Fibroblast of mammary gland (primary cell): ENCODE data around the gene TMEM86A.
"Not testable (repeated sequence)": the region's sequence is repeated elsewhere in the genome, so short reads cannot be mapped to it uniquely, and the experiment has no call there.

Experiments used
- DNase-seq: peaks from one replicate; pipeline ENCODE4 v3.0.0-alpha.2; 2010; ENCODE audit warnings: low read depth
- H3K4me3 ChIP-seq: 2 replicates; pipeline ENCODE4 v1.5.1; 2011; ENCODE audit warnings: low read depth, mild to moderate bottlenecking, low read length, moderate library complexity; ENCODE audit not compliant: control insufficient read depth
- TF ChIP-seq, protein P1 (sequence below): conservative IDR thresholded peaks from 2 replicates; pipeline ENCODE4 v1.5.1; 2011; ENCODE audit warnings: low read depth, low read length, inconsistent platforms; ENCODE audit not compliant: control insufficient read depth, insufficient read depth

TMEM86A gene

DNA sequence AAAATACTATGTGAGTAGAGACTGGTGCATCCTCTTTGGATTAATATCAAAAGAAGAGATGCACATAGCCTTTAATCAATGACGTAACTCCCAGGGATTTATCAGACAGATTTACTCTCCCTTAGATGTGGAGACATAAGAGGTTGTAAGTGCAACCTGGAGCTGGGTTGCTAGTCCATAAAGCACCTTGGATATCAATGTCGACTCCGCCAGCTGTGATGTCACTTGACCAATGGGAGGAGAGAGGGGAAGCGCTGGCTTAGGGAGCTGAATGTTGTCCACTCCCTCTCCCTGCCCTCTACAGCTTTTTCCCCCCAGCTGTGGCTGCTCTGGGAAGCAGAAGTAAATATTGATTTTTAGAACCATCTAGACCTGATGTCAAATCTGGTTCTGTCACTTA, 28.9 kb upstream of the TMEM86A start:
- no peak overlapping the region for H3K4me3 ChIP-seq
- DNase-seq = no peak
- TF ChIP-seq, protein P1, sequence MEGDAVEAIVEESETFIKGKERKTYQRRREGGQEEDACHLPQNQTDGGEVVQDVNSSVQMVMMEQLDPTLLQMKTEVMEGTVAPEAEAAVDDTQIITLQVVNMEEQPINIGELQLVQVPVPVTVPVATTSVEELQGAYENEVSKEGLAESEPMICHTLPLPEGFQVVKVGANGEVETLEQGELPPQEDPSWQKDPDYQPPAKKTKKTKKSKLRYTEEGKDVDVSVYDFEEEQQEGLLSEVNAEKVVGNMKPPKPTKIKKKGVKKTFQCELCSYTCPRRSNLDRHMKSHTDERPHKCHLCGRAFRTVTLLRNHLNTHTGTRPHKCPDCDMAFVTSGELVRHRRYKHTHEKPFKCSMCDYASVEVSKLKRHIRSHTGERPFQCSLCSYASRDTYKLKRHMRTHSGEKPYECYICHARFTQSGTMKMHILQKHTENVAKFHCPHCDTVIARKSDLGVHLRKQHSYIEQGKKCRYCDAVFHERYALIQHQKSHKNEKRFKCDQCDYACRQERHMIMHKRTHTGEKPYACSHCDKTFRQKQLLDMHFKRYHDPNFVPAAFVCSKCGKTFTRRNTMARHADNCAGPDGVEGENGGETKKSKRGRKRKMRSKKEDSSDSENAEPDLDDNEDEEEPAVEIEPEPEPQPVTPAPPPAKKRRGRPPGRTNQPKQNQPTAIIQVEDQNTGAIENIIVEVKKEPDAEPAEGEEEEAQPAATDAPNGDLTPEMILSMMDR = no peak

DNA sequence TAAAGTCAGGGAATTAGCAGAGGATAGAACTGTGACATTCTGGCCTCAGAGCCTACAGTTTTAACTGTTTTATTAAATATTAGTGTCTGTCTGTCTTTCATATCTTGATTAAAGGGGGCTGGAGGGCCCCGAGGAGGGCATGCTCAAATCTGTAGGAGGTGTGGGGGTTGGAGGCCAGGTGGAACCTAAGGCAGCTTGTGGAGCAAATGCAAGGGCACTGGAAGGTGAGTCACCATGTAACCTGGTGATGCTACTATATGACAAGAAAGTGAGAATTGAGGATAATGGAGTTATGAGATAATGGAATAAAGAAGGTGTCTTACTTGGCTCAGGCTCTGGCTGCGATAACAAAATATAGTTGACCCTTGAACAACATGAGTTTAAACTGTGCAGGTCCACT, 27.3 kb upstream of the TMEM86A start:
- DNase-seq = no peak
- H3K4me3 ChIP-seq = no peak overlapping the region
- TF ChIP-seq, protein P1 = no peak

DNA sequence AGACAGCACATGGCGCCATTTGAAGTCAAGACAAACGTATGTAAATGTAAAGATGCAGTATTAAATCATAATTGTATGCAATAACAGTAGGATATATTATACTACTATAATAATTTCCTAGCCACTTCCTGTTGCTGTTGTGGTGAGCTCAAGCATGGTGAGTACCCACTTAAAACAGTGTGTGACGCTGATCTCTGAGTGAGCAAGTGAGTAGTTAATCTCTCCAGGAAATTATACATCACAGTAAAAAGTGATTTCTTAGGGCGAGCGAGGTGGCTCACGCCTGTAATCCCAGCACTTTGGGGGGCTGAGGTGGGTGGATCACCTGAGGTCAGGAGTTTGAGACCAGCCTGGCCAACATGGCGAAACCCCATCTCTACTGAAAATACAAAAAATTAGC, 26.4 kb upstream of the TMEM86A start:
- H3K4me3 ChIP-seq, DNase-seq: not testable (repeated sequence)

DNA sequence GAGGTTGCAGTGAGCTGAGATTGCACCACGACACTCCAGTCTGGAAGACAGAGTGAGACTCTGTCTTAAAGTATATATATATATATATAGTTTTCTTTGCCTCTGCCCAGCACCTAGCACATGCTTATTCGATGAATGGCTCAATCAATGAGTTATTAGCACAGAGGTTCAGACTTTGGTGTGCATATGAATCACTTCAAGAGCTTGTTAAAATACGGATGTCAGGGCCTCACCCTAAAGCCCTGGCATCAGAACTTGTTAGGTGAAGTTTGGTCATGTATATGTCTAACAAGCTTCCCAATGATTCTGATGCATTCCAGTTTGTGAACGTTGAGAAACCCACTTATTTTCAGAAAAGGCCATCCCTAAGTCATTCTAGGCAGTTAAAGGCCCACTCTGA, 21.8 kb upstream of the TMEM86A start:
- no peak overlapping the region for H3K4me3 ChIP-seq
- TF ChIP-seq, protein P1 = no peak
- no peak for DNase-seq

DNA sequence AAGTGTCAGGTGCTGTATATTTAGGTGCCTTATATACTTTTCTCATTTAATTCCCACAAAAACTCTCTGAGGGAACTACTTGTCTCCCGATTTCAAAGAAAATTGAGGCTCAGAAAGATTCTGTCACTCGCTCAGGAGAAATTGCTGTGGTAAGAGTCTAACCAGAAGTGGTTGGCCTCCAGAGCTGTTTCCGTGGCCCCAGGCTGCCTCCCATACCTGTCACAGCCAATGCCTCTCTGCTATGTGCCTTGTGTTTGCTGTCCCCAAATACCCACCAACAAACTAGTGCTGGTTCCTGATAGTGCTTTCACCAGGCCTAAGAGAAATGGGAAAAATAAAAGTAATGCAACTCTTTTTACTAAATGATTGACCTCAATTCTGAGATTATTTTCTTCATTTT, 21.0 kb upstream of the TMEM86A start:
- no peak for DNase-seq
- TF ChIP-seq, protein P1 = no peak
- H3K4me3 ChIP-seq = no peak overlapping the region

DNA sequence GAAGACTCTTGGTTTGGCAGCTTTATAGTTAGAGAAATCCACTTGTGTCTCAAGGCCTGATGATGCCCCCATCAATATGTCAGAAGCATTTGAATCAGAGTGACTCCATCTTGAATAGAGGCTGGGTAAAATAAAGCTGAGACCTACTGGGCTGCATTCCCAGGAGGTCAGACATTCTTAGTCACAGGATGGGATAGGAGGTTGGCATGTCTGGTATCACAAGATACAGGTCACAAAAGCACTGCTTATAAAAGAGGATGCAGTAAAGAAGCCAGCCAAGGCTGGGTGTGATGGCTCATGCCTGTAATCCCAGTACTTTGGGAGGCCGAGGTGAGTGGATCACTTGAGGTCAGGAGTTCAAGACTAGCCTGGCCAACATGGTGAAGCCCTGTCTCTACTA, 16.6 kb upstream of the TMEM86A start:
- H3K4me3 ChIP-seq, DNase-seq: not testable (repeated sequence)

DNA sequence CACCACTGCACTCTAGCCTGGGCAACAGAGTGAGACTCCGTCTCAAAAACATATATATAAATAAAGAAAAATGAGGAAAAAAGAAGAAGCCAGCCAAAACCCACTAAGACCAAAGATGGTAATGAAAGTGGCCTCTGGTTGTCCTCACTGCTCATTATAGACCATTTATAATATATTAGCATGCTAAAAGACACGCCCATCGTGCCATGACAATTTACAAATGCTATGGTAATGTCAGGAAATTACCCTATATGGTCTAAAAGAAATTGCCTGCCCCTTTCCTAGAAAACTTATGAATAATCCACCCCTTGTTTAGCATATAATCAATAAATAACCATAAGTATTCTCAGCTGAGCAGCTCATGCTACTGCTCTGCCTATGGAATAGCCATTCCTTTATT, 16.1 kb upstream of the TMEM86A start:
- DNase-seq = no peak
- TF ChIP-seq, protein P1 = no peak
- no peak overlapping the region for H3K4me3 ChIP-seq

DNA sequence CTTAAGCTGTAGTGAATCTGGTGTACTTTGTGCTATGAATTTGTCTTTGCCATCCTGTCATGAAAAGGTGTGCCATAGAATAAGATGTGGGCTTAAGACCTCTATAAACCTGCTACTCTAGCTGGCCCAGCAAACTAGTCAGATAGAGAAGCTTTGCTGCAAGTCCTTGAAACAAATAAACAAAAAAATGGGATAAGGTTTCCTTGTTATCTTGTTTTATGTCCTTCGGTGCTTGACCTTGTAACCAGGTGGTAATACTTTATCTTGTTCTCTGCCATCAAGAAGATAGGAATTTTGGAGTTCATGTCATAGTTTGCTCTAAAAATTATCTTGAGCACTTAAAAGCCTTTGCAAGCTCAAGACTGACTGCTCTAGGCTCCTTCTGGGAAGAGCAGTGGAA, 14.3 kb upstream of the TMEM86A start:
- DNase-seq = no peak
- H3K4me3 ChIP-seq = no peak overlapping the region
- TF ChIP-seq, protein P1 = no peak

DNA sequence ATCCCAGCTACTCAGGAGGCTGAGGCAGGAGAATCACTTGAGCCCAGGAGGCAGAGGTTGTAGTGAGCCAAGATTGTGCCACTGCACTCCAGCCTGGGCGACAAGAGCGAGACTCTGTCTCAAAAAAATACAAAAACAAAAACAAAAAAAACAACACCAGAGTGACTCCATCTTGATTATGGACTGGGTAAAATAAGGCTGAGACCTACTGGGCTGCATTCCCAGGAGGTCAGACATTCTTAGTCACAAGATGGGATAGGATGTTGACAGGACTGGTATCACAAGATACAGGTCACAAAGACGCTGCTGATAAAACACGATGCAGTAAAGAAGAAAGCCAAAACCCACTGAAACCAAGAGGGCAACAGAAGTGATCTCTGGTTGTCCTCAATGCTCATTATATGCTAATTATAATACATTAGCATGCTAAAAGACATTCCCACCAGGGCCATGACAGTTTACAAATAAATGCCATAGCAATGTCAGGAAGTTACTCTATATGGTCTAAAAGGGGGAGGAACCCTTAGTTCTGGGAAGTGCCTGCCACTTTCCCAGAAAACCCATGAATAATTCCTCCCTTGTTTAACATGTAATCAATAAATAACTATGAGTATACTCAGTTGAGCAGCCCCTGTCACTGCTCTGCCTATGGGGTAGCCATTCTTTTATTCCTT, 7.0 kb upstream of the TMEM86A start:
- not testable (repeated sequence) for H3K4me3 ChIP-seq, DNase-seq
